OCI-M2 (cell line): ENCODE data around the gene BCAS4.
"Not testable (repeated sequence)": the region's sequence is repeated elsewhere in the genome, so short reads cannot be mapped to it uniquely, and the experiment has no call there.

Experiments used
- DNase-seq: peaks from one replicate; lab custom pipeline; 2025; ENCODE audit not compliant: unreplicated experiment; lab: John Stamatoyannopoulos, UW

BCAS4 gene

GRCh38 chr20:50794846-50795634, at the start of gene BCAS4:
TSS of gene BCAS4 (plus strand) at chr20:50795061. CDS start at chr20:50795084, 23 bp downstream.
- DNase-seq = no peak

DNA sequence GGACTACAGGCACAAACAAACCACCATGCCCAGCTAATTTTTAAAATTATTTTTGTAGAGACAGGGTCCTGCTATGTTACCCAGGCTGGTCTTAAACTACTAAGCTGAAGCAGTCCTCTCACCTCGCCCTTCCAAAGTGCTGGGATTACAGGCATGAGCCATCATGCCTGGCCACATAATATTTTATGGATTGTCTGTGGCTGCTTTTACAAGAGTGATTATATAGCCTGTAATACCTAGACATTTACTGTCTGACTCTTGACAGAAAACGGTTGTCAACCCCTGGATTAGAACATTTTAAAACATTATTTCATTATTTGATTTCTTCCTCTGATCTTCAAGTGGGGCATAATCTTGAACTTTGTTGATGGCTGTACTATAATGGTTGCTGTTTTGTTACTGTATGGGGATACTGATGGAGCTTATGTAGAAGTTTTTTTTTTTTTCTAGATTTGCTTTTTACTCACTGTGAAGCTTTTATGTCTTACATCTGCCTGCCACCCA, 49.2 kb upstream of the BCAS4 start:
- no peak for DNase-seq

DNA sequence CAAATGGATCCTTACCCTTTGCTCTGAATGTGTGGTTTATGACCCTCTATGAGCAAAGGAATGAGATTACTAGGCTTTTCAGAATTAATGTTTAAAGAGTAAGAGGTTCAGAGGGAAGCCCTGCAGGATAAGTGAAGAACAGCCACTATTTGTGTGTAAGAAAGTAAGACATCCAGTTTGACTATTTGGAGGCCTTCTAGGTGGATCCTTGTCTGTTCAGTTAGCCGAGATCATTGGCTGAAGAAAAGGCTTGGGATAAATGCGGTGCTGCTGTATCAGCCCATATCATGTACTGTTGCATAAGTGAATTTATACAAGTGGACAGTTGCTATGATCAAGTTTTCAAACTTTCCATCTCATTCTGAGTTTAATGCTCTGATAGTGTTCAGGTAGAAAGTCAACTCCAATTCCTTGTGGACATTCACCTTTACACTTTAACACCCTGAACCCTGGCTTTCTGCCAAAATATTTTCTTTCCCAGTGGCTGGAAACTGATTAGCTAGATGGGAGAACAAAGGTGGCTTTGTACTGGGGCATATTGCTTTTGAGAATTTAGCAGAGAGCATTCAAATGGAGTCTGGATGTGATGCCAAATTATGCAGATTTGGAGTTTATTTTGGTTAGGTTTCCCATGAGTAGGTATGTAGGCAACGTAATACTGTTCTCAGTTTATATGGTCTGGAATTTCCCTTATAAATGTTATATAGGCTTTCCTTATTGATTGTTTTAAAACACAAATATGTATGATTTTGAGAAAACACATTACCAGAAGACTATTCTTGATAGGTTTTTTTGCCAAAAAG, 48.5 kb upstream of the BCAS4 start:
- DNase-seq = no peak

- DNase-seq = no peak
Observed at GRCh38 chr20:50747275-50747674, 47.6 kb upstream of the BCAS4 start.

DNA sequence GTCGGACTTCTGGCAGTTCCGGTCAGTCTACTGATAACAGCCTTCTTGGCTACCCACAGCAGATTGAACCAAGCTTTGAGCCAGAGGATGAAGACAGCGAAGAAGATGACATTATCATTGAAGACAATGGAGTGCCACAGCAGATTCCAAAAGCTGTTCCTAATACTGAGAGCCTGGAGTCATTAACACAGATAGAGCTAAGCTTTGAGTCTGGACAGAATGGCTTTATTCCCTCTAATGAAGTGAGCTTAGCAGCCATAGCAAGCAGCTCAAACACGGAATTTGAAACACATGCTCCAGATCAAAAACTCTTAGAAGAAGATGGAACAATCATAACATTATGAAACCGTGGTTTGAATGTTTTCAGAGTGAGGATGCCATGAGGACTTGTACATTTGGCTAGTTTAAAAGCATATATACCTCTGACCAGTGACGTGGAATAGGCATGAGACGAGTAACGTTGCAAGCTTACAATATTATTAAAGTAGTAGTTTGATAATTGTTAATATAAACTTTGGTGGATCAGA, 44.7 kb upstream of the BCAS4 start:
- no peak for DNase-seq

DNA sequence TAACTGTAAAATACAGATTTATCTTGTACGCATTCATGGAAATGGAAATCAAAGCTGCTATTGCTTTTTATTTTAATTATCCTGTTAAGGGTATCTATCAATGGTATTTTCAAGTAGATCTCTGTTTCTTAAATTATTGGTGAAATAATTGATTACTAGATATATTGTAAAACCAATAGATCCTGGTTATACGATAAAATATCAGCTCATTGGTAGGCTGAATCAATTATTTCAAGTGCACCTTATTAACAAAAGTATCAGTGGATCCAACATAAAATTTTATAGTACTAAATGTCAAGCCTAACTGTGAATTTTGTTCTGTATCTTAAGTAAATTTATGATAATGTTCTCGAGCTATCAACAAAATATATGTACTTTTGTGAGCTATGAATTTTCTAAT, 41.7 kb upstream of the BCAS4 start:
- DNase-seq = no peak

DNA sequence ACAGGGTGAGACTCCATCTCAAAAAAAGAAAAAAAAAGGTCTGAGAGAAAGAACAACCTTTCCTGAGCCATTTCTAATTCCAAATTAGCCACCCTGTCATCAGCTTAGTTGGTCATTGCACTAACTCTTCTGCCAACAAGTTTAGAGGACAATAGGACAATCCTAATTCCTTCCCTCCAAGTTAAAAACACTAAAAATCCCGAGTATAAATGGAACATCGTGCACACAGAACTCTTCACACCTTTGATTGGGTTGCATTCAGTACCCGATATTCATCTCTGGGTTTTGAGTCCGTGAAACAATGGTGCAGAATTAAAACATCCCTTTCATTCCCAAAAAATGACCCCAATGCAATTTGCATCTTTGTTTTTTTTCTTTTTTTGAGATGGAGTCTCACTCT, 40.4 kb upstream of the BCAS4 start:
- DNase-seq = no peak

- no peak for DNase-seq
Observed at GRCh38 chr20:50756447-50756846, 38.4 kb upstream of the BCAS4 start.

GRCh38 chr20:50758469-50758868, 36.4 kb upstream of the BCAS4 start:
- no peak for DNase-seq

- DNase-seq = no peak
Observed at GRCh38 chr20:50758992-50759391, 35.9 kb upstream of the BCAS4 start.

GRCh38 chr20:50759678-50760077, 35.2 kb upstream of the BCAS4 start:
- no peak for DNase-seq

DNA sequence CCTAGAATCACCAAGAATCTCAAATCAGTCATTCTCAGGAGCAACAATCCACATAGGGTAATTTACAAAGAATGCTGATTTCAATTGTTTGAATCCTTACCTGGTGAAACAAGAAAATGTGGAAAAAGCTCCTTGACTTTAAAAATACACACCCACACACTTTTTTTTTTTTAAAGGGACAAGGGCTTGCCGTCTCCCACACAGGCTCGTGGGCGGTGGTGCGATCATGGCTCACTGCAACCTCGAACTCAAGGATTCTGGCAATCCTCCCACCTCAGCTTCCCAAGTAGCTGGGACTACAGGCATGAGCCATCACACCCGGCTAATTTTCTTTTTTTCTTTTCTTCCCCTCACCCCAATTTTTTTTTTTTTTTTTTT, 32.8 kb upstream of the BCAS4 start:
- DNase-seq = no peak

GRCh38 chr20:50762435-50763220, 32.2 kb upstream of the BCAS4 start:
- DNase-seq = no peak

DNA sequence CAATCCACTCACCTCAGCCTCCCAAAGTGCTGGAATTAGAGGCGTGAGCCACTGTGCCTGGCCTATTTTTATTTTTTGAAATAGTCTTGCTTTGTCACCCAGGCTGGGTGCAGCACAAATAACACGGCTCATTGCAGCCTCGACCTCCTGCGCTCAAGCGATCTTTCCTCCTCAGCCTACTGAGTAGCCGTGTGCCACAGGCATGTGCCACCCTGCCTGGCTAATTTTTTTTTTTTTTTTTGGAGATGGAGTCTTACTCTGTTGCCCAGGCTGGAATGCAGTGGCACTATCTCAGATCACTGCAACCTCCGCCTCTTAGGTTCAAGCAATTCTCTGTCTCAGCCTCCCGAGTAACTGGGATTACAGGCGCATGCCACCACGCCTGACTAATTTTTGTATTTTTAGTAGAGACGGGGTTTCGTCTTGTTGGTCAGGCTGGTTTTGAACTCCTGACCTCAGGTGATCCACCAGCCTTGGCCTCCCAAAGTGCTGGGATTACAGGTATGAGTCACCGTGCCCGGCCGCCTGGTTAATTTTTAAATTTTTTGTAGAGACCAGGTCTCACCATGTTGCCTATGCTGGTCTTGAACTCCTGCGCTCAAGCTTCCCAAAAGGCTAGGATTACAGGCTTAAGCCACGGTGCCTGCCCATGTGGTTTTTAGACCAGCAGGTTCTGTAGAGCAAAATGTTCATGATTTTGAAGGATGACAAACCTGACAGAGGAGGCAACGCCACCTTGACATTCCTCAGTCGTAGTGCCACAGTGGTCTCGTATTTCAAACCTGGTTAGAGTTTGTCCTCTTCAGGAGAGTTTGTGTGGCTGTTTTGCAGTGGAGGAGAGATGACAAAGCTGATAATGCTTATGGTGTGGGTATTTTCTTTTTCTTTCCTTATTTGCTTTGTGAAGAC, 31.1 kb upstream of the BCAS4 start:
- not testable (repeated sequence) for DNase-seq

- not testable (repeated sequence) for DNase-seq
Observed at GRCh38 chr20:50765251-50765650, 29.6 kb upstream of the BCAS4 start.

DNA sequence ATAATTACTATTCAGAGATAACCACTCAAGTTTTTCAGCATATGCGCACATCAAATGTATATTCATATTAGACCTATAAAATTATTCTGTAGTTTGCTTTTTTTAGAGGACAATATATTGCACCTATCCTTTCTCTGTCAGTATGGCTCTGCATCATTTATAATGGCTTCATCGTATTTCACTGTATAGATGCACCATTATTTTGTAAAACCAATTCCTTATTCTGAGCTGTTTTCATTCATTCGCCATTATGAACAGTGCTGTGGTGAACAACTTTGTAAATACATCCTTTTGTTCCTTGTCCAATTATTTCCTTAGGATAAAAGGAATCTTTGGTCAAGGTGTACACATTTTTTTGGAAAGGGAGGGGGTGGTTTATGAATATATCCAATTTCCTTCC, 29.2 kb upstream of the BCAS4 start:
- DNase-seq = no peak

- DNase-seq = not testable (repeated sequence)
Observed at GRCh38 chr20:50766955-50767809, 27.7 kb upstream of the BCAS4 start.

DNA sequence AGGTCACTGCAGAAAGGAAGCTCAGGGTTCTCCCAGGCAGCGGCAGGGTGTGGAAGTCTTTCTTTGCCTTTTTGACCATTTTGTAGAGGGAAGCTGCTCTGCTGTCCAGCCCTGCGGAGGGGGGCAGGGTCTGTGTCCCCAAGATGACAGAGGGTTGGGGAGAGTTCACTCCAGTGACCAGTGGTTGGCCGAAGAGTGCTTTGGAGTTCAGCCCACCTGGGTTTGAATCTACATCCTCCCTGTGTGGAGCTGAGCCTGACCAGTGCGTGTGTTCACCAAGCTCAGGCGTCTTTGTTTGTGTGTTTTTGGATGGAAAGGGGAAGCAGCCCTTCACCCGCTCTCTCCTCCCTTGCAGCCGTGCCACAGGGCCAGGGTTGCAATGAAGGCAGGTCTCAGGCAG, 25.9 kb upstream of the BCAS4 start:
- DNase-seq = not testable (repeated sequence)

DNA sequence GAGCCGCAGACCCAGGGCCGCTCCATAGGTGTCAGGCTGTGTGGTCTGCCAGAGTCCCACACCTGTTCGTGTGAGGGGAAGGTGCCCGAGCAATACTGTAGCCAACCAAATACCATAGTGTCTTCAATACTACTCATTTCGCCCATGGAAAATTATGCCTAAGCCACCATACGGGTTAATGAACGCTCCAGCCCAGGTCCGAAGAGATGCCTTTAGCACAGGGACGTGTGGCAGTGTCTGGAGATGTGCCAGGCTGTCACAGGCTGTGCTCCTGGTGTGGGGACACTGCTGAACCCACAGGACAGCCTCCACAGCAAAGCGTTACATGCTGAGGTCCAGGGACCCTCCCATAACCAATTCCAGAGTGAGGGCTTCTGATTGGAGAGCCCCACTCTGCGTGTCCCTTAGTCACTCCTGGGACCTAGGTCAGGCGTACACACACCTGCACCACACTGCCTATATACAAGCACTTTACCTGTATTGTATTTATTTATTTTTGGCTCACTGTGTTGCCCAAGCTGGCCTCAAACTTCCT, 25.2 kb upstream of the BCAS4 start:
- DNase-seq = not testable (repeated sequence)
